WTC11 (cell line): ENCODE data around the gene FOXD4L1. TPM values are rescaled to one million over a fixed set of nuclear protein-coding genes. Genes with fewer than 3 reads are reported as not detected.
"Not testable (repeated sequence)": the region's sequence is repeated elsewhere in the genome, so short reads cannot be mapped to it uniquely, and the experiment has no call there.

Experiments
- ATAC-seq: fragments of 200-7000 bp; cut with Tn5 transposase; 2 replicates; pipeline ENCODE4 v1.10.0; 2021; ENCODE audit warnings: mild to moderate bottlenecking, moderate library complexity
- CTCF ChIA-PET: fragments of 300-600 bp; sonication (Branson Sonifier 250); formaldehyde crosslinking; loops from one replicate; lab custom pipeline; 2021; ENCODE audit warnings: antibody characterized with exemption; lab: Charles Lee
- POLR2A ChIA-PET: fragments of 350-600 bp; sonication (Branson Sonifier 250); formaldehyde crosslinking; loops from one replicate; lab custom pipeline; 2021; ENCODE audit warnings: antibody characterized with exemption; lab: Charles Lee
- DNase-seq: peaks from one replicate; pipeline ENCODE4 v3.0.0; 2021; ENCODE audit warnings: low spot score
- H3K27ac Mint-ChIP-seq: 2 replicates; pipeline ENCODE4 v1.8.0; 2021; ENCODE audit warnings: mixed read lengths
- H3K27me3 Mint-ChIP-seq: 2 replicates; pipeline ENCODE4 v1.8.0; 2021; ENCODE audit warnings: low read depth, mild to moderate bottlenecking, moderate library complexity, mixed read lengths
- H3K36me3 Mint-ChIP-seq: 2 replicates; pipeline ENCODE4 v1.8.0; 2021; ENCODE audit warnings: mixed read lengths
- H3K4me1 Mint-ChIP-seq: 2 replicates; pipeline ENCODE4 v1.8.0; 2022; ENCODE audit warnings: mixed read lengths
- H3K4me3 Mint-ChIP-seq: 2 replicates; pipeline ENCODE4 v1.8.0; 2021; ENCODE audit warnings: mild to moderate bottlenecking, moderate library complexity, mixed read lengths
- H3K9me3 Mint-ChIP-seq: 2 replicates; pipeline ENCODE4 v1.8.0; 2021; ENCODE audit warnings: mixed read lengths
- total RNA-seq: library from RNA; stranded (reverse); gene quantifications from 3 replicates; pipeline ENCODE4 v1.2.3, GENCODE V29; 2021

Gene FOXD4L1
- total RNA-seq, 1 experiment from 2014 or later = 0.09 TPM

DNA sequence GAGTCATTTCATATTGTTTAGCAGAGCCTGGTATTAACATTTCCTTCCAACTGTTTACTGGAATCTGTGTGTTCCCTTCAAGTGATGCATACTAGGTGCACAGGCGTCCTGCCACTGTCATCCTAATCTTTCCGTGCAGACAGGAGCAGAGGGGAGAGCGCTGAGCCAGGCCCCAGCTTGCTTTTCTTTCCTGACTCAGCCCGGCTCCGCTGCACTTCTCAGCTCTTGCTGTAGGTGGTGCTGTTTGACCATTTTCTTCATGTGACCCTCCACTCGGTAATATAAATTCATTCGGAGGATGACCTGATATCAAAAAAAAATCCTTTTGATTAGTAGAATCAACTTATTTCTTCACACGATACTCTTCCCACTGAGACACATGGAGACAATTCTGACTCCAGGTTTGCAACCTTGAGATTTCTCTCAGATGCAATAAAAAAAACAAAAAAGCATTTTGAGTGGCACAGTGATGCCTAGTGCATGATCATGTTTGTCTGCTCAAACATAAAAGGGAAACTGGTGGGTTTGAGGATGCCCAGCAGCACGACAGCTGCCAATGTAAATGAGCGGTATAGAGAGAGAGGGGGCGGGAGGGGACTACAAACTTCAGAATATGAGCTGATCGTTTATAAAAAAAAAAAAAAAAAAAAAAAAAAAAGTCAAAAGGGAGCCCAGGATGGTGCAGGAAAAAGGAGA is 29.0 kb downstream of the FOXD4L1 start:
- CTCF ChIA-PET = interaction anchor here (0.7 kb wide), 1 partner anchor 173 kb away, joined by 3 read pairs; no protein-coding TSS in a partner anchor
- H3K27ac Mint-ChIP-seq, H3K9me3 Mint-ChIP-seq, H3K4me3 Mint-ChIP-seq, POLR2A ChIA-PET, H3K4me1 Mint-ChIP-seq, DNase-seq, H3K36me3 Mint-ChIP-seq: not testable (repeated sequence)
- peak; percentile 88 for ATAC-seq
- H3K27me3 Mint-ChIP-seq = peaks cover 23% of the 10 kb centered on the region

DNA sequence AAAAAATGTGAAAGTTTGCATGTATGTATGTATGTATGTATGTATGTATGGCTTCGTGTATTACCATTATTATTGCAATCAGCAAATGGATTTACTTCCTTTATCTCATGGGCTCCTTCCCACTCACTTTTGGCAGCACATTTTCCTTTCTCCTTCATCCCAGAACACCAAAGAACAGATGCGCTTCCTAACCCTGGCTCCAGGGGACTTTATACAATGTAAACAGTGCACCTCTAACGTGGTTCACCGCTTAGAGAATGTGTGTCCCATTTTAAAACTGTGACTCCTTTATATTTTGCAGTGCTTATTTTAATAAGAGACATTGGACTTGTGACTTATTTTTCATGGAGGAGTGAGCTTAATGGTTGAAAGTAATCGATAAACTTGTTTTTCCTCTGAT is 29.7 kb downstream of the FOXD4L1 start:
- H3K36me3 Mint-ChIP-seq, H3K27ac Mint-ChIP-seq, H3K4me1 Mint-ChIP-seq, ATAC-seq, H3K9me3 Mint-ChIP-seq, DNase-seq, CTCF ChIA-PET, POLR2A ChIA-PET, H3K4me3 Mint-ChIP-seq: not testable (repeated sequence)
- peaks cover 25% of the 10 kb centered on the region for H3K27me3 Mint-ChIP-seq

DNA sequence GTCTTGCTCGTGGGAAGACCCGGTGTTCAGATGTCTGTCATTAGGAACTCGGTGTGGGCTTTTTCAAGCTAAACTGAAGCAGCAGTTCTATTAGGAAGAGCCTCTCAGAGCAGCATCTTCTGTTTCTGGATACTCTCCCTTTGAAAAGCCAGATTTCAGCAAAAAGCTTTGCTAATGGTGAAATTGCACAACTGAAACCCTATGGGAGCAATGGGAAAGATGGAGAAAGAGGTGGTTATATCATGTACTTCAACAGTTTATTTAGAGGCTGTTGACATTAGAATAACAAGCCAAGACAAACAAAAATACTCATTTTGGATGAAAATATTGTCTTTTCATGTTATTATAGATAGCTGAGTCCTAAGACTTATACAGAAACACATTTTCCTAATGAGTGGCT is 30.4 kb downstream of the FOXD4L1 start:
- H3K4me3 Mint-ChIP-seq, H3K36me3 Mint-ChIP-seq, CTCF ChIA-PET, H3K27ac Mint-ChIP-seq, DNase-seq, H3K4me1 Mint-ChIP-seq, POLR2A ChIA-PET, ATAC-seq, H3K9me3 Mint-ChIP-seq: not testable (repeated sequence)
- peaks cover 31% of the 10 kb centered on the region for H3K27me3 Mint-ChIP-seq

DNA sequence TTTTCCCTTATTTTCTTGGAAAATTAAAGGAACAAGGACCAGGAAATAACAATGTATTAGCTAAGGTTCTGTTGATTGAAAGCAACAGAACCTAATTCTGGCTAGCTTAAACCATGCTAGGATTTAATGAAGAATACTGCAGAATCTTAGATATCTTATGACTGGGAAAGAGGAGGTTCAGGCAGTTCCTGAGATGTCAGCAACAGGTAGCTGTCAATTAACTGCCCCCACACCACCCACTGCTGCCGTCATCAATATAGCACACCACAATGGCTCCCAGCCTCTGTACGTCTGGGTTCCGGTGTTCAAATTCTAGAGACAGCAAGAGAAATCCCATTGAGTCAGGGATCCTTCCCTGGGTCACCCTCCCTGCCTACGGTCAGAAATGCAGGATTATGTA is 34.5 kb downstream of the FOXD4L1 start:
- CTCF ChIA-PET, H3K27ac Mint-ChIP-seq, ATAC-seq, H3K4me3 Mint-ChIP-seq, H3K9me3 Mint-ChIP-seq, POLR2A ChIA-PET, H3K4me1 Mint-ChIP-seq, H3K36me3 Mint-ChIP-seq, DNase-seq: not testable (repeated sequence)
- H3K27me3 Mint-ChIP-seq = peaks cover 30% of the 10 kb centered on the region

GRCh38 chr2:113536573-113536972 is 38.1 kb downstream of the FOXD4L1 start:
- H3K9me3 Mint-ChIP-seq, POLR2A ChIA-PET, H3K4me3 Mint-ChIP-seq, H3K36me3 Mint-ChIP-seq, CTCF ChIA-PET, H3K27ac Mint-ChIP-seq, H3K4me1 Mint-ChIP-seq, ATAC-seq, DNase-seq: not testable (repeated sequence)
- H3K27me3 Mint-ChIP-seq = peaks cover 40% of the 10 kb centered on the region

DNA sequence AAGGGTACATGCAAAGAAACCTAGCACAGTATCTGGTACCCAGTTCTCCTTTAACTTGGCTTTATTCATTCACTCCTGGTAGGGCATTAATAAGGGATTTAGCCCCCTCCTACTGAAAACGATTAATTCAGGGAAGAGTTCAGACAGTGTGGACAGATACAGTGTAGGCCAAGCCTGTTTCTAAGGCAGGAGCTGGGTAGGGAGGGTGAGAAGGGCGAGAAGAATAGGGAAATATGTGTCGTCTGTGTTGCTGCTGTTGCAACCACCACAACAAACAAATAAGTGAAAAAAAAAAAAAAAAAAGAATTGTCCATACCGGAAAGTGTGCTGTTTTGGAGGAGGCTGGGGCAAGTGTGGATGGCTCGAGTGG is 42.4 kb downstream of the FOXD4L1 start:
- H3K36me3 Mint-ChIP-seq, H3K27ac Mint-ChIP-seq, H3K4me1 Mint-ChIP-seq, DNase-seq, H3K9me3 Mint-ChIP-seq, POLR2A ChIA-PET, CTCF ChIA-PET, ATAC-seq: not testable (repeated sequence)
- Mint-ChIP-seq H3K4me3 (peak overlapping the region; percentile 58), H3K27me3 (peaks cover 56% of the 10 kb centered on the region)

GRCh38 chr2:113541204-113541975 is 42.9 kb downstream of the FOXD4L1 start:
- POLR2A ChIA-PET, H3K27ac Mint-ChIP-seq, H3K4me1 Mint-ChIP-seq, H3K9me3 Mint-ChIP-seq, CTCF ChIA-PET, H3K36me3 Mint-ChIP-seq: not testable (repeated sequence)
- DNase-seq (peak; percentile 36), ATAC-seq (peak; percentile 70)
- H3K27me3 Mint-ChIP-seq = peaks cover 58% of the 10 kb centered on the region
- H3K4me3 Mint-ChIP-seq = peak overlapping the region; percentile 58

GRCh38 chr2:113541976-113542485 is 43.6 kb downstream of the FOXD4L1 start:
- DNase-seq = peak; percentile 15
- H3K36me3 Mint-ChIP-seq, POLR2A ChIA-PET, H3K27ac Mint-ChIP-seq, H3K4me1 Mint-ChIP-seq, H3K9me3 Mint-ChIP-seq, CTCF ChIA-PET: not testable (repeated sequence)
- peak; percentile 71 for ATAC-seq
- peak overlapping the region; percentile 56 for H3K4me3 Mint-ChIP-seq
- peaks cover 59% of the 10 kb centered on the region for H3K27me3 Mint-ChIP-seq

DNA sequence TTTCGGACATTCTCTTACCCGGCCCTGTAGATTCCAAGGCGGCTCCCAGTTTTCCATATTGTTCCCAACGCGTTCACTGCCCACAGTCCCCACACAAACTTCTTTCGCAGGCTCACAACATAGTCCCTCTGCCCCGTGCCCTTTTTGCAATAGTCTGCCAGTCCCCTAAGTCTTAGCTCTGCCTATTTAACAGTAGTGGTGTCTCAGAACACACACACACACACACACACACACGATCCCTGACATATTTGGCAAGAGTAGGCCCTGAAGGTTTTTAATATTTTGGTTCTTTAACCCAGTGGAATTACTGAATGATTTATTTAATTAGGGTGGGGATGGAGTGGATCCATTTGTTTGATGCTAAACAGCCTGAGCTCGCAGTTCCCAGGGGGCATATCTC is 44.1 kb downstream of the FOXD4L1 start:
- H3K4me1 Mint-ChIP-seq, H3K36me3 Mint-ChIP-seq, POLR2A ChIA-PET, H3K9me3 Mint-ChIP-seq, DNase-seq, CTCF ChIA-PET, H3K27ac Mint-ChIP-seq: not testable (repeated sequence)
- peaks cover 62% of the 10 kb centered on the region for H3K27me3 Mint-ChIP-seq
- H3K4me3 Mint-ChIP-seq = peak overlapping the region; percentile 56
- peak; percentile 27 for ATAC-seq

Other genes with a start within 250 kb of the FOXD4L1 start
- gene PAX8, start 219.7 kb upstream of the FOXD4L1 start, total RNA-seq = 0.27 to 0.66 TPM (median 0.35 TPM) in 3 replicates
- gene ZNG1B, start 61.0 kb upstream of the FOXD4L1 start, total RNA-seq = 35.2 to 41.7 TPM (median 38.3 TPM) in 3 replicates
- 9.3 to 11.0 TPM (median 10.5 TPM) in 3 replicates for gene RABL2A, start 128.6 kb downstream of the FOXD4L1 start, total RNA-seq